HG03520 (cell line): ENCODE measurements around the gene CCRL2.
"Not testable (repeated sequence)": the region's sequence is repeated elsewhere in the genome, so short reads cannot be mapped to it uniquely, and the experiment has no call there.

Source experiments
- ATAC-seq: cut with Tn5 transposase; IDR thresholded peaks from one replicate; pipeline ENCODE4 v1.9.1; 2021; ENCODE audit warnings: mild to moderate bottlenecking, moderate library complexity; ENCODE audit not compliant: unreplicated experiment

CCRL2 gene

DNA sequence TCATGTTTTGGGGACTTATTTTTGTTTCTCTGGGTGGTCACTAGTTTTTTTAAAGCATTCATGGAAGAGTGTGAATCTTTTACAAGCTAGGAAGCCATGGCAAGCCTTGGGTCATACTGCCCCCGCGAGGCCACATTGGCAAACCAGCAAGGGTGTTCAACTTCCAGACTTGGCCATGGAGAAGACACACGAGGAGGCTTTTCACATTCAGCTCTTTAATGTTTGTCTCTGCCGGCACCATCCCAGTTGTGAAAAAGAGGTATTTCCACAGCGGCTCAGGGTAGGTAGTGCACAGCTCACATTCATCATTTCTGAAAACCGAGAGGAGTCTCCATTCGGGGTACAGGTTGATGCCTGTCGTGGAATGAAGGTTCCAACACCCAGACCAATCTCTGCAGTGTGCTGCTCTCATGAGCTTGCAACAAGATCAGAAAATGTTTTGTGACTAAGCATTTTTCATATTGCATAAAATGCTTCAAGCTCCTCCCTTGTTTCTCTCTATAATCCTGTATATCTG lies 28.6 kb upstream of the CCRL2 start:
- ATAC-seq, result no peak

DNA sequence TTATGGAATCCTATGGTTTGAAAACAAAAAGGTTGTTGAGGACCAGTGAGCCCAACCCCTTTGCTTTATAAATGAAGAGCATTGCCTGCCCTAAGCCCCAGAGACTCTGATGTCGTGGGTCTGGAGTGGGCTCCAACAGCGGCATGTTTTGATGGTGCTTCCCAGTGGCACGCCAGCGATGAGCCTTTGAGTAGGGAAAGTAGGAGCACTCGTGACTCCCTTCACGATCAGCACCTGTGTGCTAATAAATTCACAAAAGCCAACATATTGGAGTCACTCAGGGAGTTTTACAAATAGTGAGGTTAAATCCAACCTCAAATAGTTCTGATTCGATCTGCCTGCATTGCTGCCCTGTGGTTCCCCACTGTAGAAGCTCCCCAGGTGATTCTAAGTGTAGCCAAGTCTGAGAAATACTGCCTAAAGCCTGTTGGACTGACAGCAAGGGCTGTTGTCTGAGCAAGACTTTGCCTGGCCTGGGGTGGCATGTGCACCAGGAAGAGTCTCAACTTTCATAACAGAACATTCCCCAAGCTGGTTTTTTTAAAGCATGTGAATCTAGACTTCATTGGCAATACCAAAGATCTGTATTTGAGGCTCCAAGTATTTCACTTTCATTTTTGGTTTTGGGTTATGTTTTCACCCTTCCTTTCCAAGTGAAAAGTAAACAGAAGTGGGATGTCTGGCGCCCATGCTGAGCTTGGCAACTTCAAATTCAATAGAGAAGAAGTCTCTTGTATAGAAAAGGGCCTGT lies 26.4 kb upstream of the CCRL2 start:
- ATAC-seq, result no peak

DNA sequence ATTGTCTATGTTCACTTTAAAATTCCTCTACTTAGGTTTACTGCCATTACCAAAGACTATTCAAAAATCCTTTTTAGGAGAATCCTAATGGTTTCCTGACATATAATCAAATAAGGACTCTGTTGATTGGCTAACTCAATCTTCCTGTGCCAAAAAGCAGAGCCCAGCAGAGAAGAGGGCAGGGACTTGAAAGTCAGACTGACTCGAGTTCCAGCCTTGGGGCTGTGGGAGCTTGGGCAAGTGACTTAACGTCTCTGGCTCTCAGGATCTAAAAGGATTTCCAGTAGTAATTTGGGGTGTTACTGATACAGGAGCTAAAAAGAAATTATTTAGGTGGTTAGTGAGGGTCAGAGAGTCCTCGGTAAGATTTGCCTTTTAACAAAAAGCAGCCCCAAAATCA lies 25.4 kb upstream of the CCRL2 start:
- no peak for ATAC-seq

DNA sequence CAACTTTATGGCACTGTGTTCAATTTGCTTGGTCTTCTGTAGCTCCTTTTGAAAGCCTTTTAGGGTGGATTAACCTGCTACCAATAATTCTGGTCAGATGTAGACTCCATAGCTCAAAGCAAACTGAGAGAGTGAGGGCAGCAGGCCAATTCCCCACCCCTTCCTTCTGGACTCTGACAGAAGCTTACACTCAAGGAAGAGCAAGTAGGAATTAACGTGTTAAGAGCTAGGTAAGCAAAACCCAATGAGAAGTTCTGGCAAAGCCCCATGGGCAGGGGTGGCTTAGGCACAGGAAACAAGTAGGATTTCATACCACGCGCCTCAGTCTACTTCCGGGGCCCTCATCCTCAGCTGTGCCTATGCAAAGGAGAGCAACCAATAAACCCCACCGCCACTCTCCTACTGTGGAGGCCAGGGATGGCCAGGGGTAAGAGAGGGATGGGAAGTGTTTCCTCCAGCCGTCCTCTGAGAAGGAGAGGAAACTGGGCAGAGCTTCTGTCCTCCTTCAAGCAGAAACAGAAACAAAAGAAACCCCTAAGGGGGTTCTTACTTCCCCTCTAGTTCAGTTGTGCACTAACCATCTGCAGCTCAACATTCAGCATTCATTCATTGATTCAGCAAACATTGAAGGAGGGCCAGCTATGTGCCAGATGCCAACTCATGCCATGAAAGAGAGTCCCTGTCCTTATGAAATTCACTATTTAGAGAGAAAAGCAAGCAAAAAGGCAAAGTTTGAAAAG lies 23.7 kb upstream of the CCRL2 start:
- no peak for ATAC-seq

DNA sequence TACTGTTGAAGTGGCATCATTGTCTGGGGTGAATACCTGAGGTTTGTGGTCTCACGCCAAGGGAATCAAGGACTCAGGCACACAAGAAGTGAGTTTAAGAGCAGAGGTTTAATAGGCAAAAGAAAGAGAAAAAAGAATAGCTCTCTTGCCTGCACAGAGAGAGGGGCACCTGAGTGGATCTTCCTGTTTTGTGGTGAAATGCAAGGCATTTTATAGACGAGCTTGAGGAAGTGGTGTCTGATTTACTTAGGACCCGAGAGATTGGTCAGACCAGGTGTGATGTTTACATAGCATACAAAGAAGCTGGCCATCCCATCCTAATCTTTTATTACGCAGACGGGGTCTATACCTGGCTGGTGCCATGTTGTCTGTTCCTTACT lies 23.1 kb upstream of the CCRL2 start:
- ATAC-seq, result no peak

DNA sequence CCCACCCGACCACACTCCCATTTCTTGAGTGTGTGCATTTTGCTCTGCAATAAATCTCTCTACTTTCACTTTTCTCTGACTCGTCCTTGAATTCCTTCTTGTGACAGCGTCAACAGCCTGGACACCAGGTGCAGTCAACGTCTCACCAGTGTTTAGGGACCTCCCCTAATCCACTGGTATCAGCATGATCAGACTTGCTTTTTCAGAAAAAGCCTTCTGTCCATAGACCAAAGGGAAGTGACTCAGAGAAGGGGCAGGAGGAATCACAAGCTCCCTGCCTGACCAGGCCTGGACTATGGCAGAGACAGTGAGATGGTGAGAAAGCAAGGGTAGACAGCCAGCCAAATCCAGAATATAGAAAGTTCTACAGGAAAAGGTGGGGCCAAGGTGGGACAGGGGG lies 20.9 kb upstream of the CCRL2 start:
- ATAC-seq, result no peak

DNA sequence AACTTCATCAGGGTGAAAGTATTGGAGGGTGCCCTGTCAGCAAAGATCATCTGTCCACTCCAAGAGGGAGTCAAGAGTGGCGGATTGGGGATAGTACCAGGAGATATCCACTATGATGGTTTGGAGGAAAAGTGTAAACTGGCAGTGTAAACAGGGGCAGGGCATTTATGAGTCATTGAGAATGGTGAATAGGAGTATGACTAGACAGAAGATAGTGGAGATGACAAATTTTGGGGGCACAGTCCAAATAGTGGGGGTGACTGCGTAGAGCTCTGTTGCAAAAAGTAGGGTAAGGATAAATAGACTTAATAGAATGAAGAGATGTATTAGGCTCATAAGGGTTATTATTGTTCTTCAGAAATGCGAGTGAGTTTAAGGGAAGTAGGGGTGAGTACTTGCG lies 18.2 kb upstream of the CCRL2 start:
- ATAC-seq, result not testable (repeated sequence)

DNA sequence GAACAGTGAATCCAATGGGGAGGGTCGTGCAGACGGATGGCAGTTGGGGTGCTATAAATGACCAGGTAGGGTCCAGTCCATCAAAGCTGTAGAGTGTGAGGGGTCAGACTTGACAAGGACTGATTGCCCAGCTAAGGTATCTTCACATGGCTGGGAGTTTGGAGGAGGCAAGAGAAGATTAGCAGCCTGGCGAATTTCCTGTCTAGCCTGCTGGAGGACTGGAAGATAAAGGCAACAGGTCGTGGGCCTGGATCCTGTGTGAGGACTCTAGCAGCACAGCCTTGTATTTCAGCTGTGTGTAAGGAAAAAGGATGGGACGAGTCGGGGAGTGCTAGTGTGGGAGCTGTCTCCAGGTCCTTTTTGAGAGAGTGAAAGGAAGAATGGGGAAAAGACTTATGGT lies 17.8 kb upstream of the CCRL2 start:
- no peak for ATAC-seq

DNA sequence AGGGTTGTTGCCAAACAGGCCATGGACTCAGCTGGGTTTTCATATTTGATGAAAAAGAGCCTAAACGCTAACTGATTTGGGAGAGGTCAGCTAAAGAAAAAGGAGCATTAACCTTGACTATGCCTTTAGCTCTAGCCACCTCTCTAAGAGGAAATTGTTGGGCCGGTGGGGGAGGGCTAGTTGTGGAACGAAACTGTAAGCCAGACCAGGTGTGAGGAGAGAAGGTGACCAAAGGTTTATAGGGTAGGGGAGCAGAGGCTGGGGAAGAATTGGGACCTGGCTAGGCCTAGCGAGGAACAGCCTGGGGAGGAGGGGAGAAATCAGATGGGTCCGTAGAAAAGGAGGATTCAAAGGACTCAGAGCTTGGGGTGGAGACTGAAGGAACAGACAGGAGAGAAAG lies 15.5 kb upstream of the CCRL2 start:
- not testable (repeated sequence) for ATAC-seq

DNA sequence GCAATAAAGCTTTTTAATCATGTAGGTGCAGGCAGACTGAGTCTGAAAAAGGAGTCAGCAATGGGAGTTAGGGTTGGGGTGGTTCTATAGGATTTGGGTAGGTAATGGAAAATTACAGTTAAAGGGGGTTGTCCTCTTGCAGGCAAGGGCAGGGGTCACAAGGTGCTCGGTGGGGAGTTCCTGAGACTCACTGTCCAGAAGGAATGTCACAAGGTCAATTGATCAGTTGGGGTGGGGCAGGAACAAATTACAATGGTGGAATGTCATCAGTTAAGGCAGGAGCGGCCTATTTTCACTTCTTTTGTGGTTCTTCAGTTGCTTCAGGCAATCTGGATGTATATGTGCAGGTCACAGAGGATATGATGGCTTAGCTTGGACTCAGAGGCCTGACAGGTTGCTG lies 14.0 kb upstream of the CCRL2 start:
- no peak for ATAC-seq

DNA sequence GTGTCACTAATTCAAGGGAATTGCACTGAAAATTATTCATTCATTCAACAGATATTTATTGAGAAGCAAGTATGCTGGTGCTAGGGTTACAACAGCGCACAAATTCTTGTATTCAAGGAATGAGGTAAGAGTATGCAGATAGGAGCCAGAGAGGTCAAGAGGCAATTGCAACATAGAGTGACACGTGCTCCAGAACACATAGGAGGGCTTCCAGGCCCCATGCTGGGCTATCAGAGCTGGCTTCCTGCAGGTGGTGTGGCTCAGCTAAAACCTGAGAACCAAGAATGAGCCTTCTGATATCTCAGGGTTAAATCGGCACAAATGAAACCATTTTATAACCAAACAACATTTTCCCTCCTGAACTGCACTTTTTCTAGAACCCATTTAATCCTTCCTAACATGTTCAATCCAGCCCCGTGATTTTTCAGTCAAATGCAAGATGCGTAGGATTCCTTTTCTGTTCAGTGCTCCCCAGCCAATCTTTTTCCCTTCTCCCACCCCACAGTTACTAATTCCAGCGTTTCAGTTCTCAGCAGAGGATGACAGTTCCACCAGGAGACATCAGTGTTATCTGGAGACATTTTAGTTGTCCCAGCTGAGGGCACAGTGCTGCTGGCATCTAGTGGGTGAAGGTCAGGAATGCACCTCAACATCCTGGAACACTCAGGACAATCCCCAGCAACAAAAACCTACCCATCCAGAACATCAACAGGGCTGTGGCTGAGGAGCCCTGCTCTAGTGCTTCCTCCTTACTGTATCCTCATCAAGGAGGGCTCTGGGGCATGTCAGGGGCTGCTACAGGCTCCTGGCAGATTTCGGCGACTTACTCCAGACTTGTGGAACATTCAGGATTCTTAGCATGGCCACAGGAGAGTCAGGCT lies 13.3 kb upstream of the CCRL2 start:
- no peak for ATAC-seq

DNA sequence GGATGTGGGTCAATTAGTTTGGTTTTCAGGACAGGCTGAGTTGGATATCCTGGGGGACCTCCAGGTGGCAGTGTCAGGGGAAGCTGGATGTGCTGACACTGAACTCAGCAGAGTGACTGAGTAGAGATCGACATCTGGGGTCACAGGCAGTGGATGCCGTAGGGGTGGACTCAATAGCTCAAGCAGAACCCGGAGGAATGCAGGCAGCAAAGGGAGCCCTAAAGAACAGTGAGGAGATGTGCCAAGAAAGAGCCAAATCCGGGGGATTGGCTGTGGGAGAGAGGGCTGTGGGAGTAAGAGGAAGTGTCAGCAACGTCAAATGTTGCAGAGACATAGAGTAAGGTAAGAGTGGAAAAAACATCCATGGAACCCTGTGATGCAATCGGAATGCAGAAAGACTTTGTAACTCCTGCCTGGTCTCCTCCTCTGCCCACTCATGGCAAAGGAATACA lies 11.8 kb upstream of the CCRL2 start:
- ATAC-seq, result no peak

DNA sequence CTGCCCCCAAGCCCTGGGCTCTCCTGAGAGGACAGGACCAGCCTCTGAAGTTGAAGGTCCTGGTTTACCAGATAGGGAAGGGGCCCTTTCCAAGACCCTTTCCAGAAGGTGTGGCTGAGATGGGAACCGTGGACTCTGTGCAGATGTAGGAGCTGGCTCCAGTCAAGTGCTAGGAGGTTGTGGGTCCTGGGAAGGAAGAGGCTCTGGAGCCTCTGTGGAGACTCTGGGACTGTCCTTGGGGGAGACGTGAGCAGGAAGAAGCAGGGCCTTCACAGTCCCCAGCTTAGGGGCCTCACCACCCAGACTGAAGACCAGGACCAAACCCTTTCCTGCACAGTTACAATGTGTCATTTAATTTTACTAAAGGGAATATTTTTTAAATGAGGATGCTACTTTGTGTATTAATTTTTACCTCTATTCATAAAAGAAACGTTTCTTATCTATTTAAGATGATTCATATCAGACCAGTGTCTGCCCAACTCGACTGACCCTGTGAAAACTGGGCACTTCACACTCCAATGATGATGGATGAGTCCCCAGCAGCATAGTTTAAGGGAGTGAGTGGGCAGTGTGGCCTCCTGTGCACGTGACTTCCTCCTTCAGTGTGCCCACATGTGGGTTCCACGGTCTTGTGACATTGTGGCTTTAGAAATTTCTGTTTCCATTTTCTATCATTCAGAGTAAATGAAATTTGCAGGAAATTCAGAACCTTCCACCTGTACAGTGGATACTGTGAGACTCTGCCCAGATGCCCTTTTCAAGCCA lies 11.1 kb upstream of the CCRL2 start:
- ATAC-seq, result no peak

DNA sequence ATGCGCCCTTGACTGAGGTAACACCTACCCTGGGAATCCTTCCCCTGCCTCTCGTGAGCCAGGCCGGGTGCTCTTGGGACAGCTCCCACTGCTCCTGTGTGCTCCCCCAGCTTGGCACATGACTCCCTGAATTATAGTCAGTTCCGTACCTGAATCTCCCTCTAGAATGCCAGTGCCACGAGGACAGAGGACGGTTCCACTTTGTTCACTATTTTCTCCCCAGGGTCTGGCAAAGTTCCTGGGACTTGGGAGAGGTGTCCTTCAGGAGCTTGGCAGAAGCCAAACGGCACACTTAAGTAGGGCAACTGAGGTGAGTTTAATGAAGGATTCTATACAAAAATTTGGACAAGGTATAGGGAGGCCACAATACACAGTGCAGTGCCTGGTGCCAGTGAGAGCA lies 9.9 kb upstream of the CCRL2 start:
- ATAC-seq, result no peak

DNA sequence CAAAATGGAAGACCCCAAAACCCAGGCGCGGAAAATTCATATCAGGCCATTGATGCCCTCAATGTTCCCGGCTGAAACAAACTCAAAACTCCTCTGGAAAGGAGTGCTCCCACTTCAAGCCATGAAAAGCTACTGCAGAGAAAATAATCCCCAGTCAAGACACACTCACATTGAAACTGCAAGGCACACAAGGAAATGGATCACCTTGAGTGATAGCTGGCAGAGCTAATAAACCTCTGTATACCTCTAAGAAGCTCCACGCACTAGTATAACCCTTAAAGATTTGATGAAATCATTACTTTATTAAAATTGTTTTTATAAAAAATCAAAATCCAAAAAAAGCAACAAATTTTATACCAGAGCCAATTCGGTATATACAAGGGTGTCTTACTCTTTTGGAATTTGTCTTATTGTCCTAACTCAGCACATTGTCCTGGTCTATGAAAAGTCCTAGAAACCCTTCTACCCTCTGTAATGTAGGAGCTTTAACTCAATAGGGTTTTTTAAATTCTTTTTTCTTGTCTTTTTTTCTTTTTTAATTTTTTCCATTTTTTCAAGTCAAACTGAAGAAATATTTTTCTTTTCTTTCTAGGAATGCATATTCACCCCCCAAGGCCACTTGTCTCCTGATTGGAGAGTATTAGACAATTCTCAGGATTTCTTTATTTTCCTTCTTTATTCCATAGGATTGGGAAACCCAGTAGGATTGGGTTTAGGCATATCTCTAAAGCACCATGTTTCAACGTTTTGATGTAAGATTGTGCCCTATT lies 8.7 kb upstream of the CCRL2 start:
- no peak for ATAC-seq

DNA sequence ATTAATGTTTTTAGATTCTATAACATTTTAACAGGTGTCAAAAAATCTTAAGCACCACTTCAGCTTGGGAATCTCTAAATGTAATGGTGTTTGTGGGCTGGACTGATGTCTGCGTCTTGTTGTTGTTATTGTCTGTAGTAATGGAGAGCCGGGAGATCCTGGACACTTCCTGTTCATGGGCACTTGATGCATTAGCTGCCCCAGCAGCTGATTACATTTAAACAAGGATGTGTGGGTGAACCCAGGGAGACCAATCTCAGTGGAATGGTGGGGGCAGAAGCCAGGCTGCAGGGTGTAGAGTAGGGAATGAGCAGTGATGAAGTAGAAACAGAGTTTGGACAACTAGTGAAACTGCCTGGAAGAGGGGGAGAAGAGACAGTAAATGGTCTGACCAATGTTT lies 8.0 kb upstream of the CCRL2 start:
- no peak for ATAC-seq

DNA sequence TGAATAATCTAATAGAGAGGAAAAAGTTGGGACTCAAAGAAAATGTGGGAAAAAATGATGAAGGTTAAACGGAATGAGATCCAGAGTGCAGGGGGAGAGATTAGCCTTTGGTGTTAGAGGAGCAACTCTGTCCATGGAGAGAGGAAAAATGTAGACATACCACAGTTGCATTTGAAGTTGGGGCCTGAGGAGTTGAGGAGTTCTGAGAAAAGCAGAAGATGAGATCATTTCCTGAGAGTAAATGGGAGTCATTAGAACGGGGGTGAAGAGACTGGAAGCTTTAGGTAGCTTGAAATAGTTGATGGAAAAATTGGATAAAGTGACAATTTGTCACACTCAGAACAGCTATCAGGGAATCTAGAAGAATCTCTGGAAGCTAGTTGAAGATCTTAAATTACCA lies 7.5 kb upstream of the CCRL2 start:
- no peak for ATAC-seq

DNA sequence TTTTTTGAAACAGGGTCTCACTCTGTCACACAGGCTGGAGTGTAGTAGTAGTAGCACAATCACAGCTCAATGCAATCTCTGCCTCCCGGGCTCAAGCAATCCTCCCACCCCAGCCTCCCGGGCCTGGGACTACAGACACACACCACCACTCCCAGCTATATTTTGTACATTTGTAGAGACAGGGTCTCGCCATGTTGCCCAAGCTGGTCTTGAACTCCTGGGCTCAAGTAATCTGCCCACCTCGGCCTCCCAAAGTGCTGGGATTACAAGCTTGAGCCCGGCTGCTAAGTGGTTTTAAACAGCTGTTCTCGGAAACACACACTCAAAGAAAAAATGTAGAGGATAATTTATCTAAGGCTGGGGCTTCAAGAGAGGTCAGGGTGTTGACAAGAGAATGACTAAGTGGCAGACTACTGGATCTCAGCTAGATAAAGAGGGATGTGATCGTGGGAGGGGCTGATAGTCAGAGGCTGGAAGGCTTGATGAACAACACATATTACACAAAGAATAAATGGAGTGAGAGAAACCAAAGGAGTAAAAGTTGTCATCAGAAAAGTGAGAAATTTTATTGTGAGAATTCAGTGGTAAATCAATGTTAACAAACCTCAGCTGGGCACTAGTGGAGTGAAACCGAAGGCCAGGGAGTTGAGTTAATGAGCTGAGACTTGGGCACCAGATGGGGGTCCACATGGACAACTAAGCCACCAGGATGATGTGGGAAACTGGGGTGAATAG lies 6.9 kb upstream of the CCRL2 start:
- ATAC-seq, result no peak

DNA sequence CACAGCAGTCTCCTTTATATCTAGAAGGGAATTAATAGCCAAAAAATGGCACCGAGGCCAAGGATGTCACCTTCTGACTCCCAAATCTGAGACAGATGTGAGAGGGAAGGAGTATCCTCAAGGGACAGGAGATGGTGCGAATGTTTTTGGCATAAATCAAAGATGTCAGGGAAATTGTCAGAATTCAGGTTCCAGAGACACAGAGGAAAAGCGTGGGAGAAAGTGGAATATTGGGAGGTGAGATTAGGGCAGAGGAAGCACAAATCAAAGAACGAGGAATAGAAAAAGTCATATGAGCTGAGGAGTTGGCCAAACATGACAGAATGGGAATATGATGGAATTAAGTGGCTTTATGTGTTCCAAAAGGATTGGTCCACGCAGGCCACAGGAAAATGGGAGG lies 6.2 kb upstream of the CCRL2 start:
- ATAC-seq, result no peak
